HEK293 (cell line): ENCODE results near the gene RPRD2.

Experiments used
- CTCF ChIA-PET: fragments of 350-600 bp; formaldehyde crosslinking; extraction: SDS; loops from one replicate; lab custom pipeline; 2021; ENCODE audit warnings: antibody characterized with exemption; lab: Yijun Ruan, JAX
- POLR2A ChIA-PET: fragments of 300-600 bp; formaldehyde crosslinking; extraction: SDS; loops from one replicate; lab custom pipeline; 2020; ENCODE audit warnings: antibody characterized with exemption, inconsistent platforms; lab: Yijun Ruan, JAX
- H3K27ac ChIP-seq: fragments of 200-500 bp; sonication (Bioruptor generic); 2 replicates; pipeline ENCODE4 v1.5.1; 2014; ENCODE audit warnings: low read depth, low read length, control low read depth, inconsistent platforms; ENCODE audit errors: extremely low read depth
- H3K36me3 ChIP-seq, 2 experiments: fragments of 200-500 bp in 1 of 2; sonication (Bioruptor generic) in 1 of 2; 1 replicate in 1 of 2; 2 replicates in 1 of 2; pipeline ENCODE4 v1.5.1; 2014 to 2017; ENCODE audit warnings: inconsistent platforms in 2 of 2, low read length in 2 of 2; ENCODE audit not compliant: control insufficient read depth in 2 of 2, insufficient read depth in 1 of 2
- H3K4me1 ChIP-seq: fragments of 200-500 bp; sonication (Bioruptor generic); 2 replicates; pipeline ENCODE4 v1.5.1; 2014; ENCODE audit warnings: mild to moderate bottlenecking, low read length, inconsistent platforms; ENCODE audit not compliant: control insufficient read depth, insufficient read depth
- H3K4me3 ChIP-seq: 2 replicates; pipeline ENCODE4 v1.5.1; 2011; ENCODE audit warnings: low read depth, mild to moderate bottlenecking, control low read depth, low read length, moderate library complexity
- H3K9me3 ChIP-seq: fragments of 200-500 bp; sonication (Bioruptor generic); 2 replicates; pipeline ENCODE4 v1.5.1; 2014; ENCODE audit warnings: low read depth, low read length, inconsistent platforms; ENCODE audit not compliant: control insufficient read depth, insufficient read depth
- EGR2 ChIP-seq: fragments of 450-650 bp; formaldehyde crosslinking; IDR thresholded peaks from 2 replicates; pipeline ENCODE4 v1.5.1; 2016; ENCODE audit warnings: low read depth, missing biosample characterization, missing genetic modification characterization
- FEZF1 ChIP-seq: fragments of 450-650 bp; formaldehyde crosslinking; IDR thresholded peaks from 2 replicates; pipeline ENCODE4 v1.5.1; 2016; ENCODE audit warnings: missing biosample characterization, missing genetic modification characterization
- HOXC10 ChIP-seq: sonication (generic); formaldehyde crosslinking; IDR thresholded peaks from 2 replicates; pipeline ENCODE4 v1.8.1; 2023; ENCODE audit warnings: mild to moderate bottlenecking, missing genetic modification reagents
- INSM2 ChIP-seq: fragments of 450-650 bp; formaldehyde crosslinking; IDR thresholded peaks from 2 replicates; pipeline ENCODE4 v1.5.1; 2016; ENCODE audit warnings: missing biosample characterization, missing genetic modification characterization
- KLF10 ChIP-seq: fragments of 450-650 bp; IDR thresholded peaks from 2 replicates; pipeline ENCODE4 v1.5.1; 2018; ENCODE audit warnings: missing biosample characterization, mild to moderate bottlenecking, missing genetic modification characterization
- KLF16 ChIP-seq: fragments of 450-650 bp; formaldehyde crosslinking; IDR thresholded peaks from 2 replicates; pipeline ENCODE4 v1.5.1; 2017; ENCODE audit warnings: missing biosample characterization, missing genetic modification characterization
- KLF7 ChIP-seq: fragments of 450-650 bp; formaldehyde crosslinking; IDR thresholded peaks from 2 replicates; pipeline ENCODE4 v1.5.1; 2016; ENCODE audit warnings: missing biosample characterization, missing genetic modification characterization, borderline replicate concordance
- KLF8 ChIP-seq: fragments of 450-650 bp; formaldehyde crosslinking; IDR thresholded peaks from 2 replicates; pipeline ENCODE4 v1.5.1; 2016; ENCODE audit warnings: missing biosample characterization, missing genetic modification characterization
- OVOL3 ChIP-seq: fragments of 450-650 bp; formaldehyde crosslinking; IDR thresholded peaks from 2 replicates; pipeline ENCODE4 v1.5.1; 2016; ENCODE audit warnings: missing biosample characterization, missing genetic modification characterization
- ZBTB17 ChIP-seq: fragments of 450-650 bp; formaldehyde crosslinking; IDR thresholded peaks from 2 replicates; pipeline ENCODE4 v1.5.1; 2016; ENCODE audit warnings: missing biosample characterization, missing genetic modification characterization
- ZNF202 ChIP-seq: fragments of 450-650 bp; formaldehyde crosslinking; IDR thresholded peaks from 2 replicates; pipeline ENCODE4 v1.5.1; 2016; ENCODE audit warnings: missing biosample characterization, missing genetic modification characterization, borderline replicate concordance
- ZNF302 ChIP-seq: fragments of 450-650 bp; formaldehyde crosslinking; IDR thresholded peaks from 2 replicates; pipeline ENCODE4 v1.5.1; 2016; ENCODE audit warnings: missing biosample characterization, missing genetic modification characterization, low read depth
- ZNF394 ChIP-seq: fragments of 450-650 bp; formaldehyde crosslinking; IDR thresholded peaks from 2 replicates; pipeline ENCODE4 v1.5.1; 2016; ENCODE audit warnings: missing biosample characterization, missing genetic modification characterization, mild to moderate bottlenecking, moderate library complexity, borderline replicate concordance
- ZNF416 ChIP-seq: fragments of 450-650 bp; formaldehyde crosslinking; IDR thresholded peaks from 2 replicates; pipeline ENCODE4 v1.5.1; 2016; ENCODE audit warnings: missing biosample characterization, missing genetic modification characterization
- ZNF473 ChIP-seq: fragments of 450-650 bp; formaldehyde crosslinking; IDR thresholded peaks from 2 replicates; pipeline ENCODE4 v1.5.1; 2017; ENCODE audit warnings: missing biosample characterization, missing genetic modification characterization
- ZNF580 ChIP-seq: fragments of 450-650 bp; formaldehyde crosslinking; IDR thresholded peaks from 2 replicates; pipeline ENCODE4 v1.5.1; 2016; ENCODE audit warnings: missing biosample characterization, missing genetic modification characterization
- ZNF707 ChIP-seq: fragments of 450-650 bp; formaldehyde crosslinking; IDR thresholded peaks from 2 replicates; pipeline ENCODE4 v1.5.1; 2016; ENCODE audit warnings: missing biosample characterization, missing genetic modification characterization
- ZNF768 ChIP-seq: fragments of 450-650 bp; formaldehyde crosslinking; IDR thresholded peaks from 2 replicates; pipeline ENCODE4 v1.5.1; 2018; ENCODE audit warnings: missing biosample characterization, mild to moderate bottlenecking, missing genetic modification characterization
- TF ChIP-seq, protein P1 (sequence below): fragments of 450-650 bp; formaldehyde crosslinking; IDR thresholded peaks from 2 replicates; pipeline ENCODE4 v1.5.1; 2017; ENCODE audit warnings: missing biosample characterization, missing genetic modification characterization
- TF ChIP-seq, protein P2 (sequence below): fragments of 450-650 bp; formaldehyde crosslinking; IDR thresholded peaks from 2 replicates; pipeline ENCODE4 v1.5.1; 2017; ENCODE audit warnings: missing biosample characterization, missing genetic modification characterization

Gene RPRD2

GRCh38 chr1:150466964-150467363 lies 103.0 kb downstream of the RPRD2 start (continued):
- no peak for TF ChIP-seq KLF16 (tag by site-specific recombination)

DNA sequence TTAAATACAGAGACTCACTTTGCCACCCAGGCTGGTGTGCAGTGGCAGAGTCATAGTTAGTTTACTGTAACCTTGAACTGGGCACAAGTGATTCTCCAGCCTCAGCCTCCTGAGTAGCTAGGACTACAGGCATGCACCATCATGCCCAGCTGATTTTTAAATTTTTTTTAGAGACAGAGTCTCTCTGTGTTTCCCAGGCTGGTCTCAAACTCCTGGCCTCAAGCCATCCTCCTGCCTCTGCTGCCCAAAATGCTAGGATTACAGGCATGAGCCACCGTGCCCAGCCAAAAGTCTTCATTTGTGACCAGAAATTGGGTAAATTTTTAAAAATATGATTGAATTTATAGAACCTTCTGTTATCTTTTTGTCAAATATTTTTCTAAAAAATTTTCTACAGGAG lies 105.3 kb downstream of the RPRD2 start:
- peaks cover 5% of the 10 kb centered on the region; the same call in 1 of the 2 replicates for H3K4me1 ChIP-seq
- H3K27ac ChIP-seq = no peak overlapping the region
- H3K36me3 ChIP-seq = peaks cover 50 to 72% of the 10 kb centered on the region in 2 experiments
- POLR2A ChIA-PET = no interaction called here
- no peak overlapping the region for H3K4me3 ChIP-seq
- H3K9me3 ChIP-seq = no peaks in the 10 kb centered on the region
- TF ChIP-seq ZNF580 (tag by site-specific recombination) (no peak), ZNF394 (no peak), HOXC10 (CRISPR knock-in tag) (no peak), INSM2 (tag by site-specific recombination) (no peak), ZBTB17 (tag by site-specific recombination) (no peak), ZNF473 (tag by site-specific recombination) (no peak), FEZF1 (tag by site-specific recombination) (no peak), ZNF202 (no peak), KLF7 (tag by site-specific recombination) (no peak), ZNF768 (no peak), ZNF707 (tag by site-specific recombination) (no peak), KLF10 (tag by site-specific recombination) (no peak), OVOL3 (tag by site-specific recombination) (no peak), KLF8 (tag by site-specific recombination) (no peak), ZNF302 (tag by site-specific recombination) (no peak), ZNF416 (tag by site-specific recombination) (no peak)
- TF ChIP-seq, protein P1, sequence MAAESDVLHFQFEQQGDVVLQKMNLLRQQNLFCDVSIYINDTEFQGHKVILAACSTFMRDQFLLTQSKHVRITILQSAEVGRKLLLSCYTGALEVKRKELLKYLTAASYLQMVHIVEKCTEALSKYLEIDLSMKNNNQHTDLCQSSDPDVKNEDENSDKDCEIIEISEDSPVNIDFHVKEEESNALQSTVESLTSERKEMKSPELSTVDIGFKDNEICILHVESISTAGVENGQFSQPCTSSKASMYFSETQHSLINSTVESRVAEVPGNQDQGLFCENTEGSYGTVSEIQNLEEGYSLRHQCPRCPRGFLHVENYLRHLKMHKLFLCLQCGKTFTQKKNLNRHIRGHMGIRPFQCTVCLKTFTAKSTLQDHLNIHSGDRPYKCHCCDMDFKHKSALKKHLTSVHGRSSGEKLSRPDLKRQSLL (tag by site-specific recombination) = no peak
- TF ChIP-seq, protein P2, sequence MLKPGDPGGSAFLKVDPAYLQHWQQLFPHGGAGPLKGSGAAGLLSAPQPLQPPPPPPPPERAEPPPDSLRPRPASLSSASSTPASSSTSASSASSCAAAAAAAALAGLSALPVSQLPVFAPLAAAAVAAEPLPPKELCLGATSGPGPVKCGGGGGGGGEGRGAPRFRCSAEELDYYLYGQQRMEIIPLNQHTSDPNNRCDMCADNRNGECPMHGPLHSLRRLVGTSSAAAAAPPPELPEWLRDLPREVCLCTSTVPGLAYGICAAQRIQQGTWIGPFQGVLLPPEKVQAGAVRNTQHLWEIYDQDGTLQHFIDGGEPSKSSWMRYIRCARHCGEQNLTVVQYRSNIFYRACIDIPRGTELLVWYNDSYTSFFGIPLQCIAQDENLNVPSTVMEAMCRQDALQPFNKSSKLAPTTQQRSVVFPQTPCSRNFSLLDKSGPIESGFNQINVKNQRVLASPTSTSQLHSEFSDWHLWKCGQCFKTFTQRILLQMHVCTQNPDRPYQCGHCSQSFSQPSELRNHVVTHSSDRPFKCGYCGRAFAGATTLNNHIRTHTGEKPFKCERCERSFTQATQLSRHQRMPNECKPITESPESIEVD (tag by site-specific recombination) = no peak
- TF ChIP-seq, all 188 proteins: peak for 0
- CTCF ChIA-PET = interaction anchor here (0.6 to 1.8 kb wide), 3 partner anchors 36 to 476 kb away, joined by 3 to 4 read pairs (median 3); no protein-coding TSS in a partner anchor

GRCh38 chr1:150472601-150473200 lies 108.8 kb downstream of the RPRD2 start:
- no peak for TF ChIP-seq HOXC10 (CRISPR knock-in tag)
- TF ChIP-seq EGR2 (tag by site-specific recombination) = 0 out of 2 replicates have a peak, but pooled peaks have one; percentile 7
- TF ChIP-seq, all 188 proteins: peak for 1
- ChIA-PET POLR2A (no interaction called here), CTCF (no interaction called here)
- H3K27ac ChIP-seq = no peak overlapping the region
- H3K4me3 ChIP-seq = no peak overlapping the region
- H3K9me3 ChIP-seq = no peaks in the 10 kb centered on the region
- H3K4me1 ChIP-seq = peaks cover 8% of the 10 kb centered on the region; the same call in 1 of the 2 replicates
- peaks cover 25 to 46% of the 10 kb centered on the region in 2 experiments for H3K36me3 ChIP-seq
